AG08396 (cell line): ENCODE measurements around the gene PRRT1.
"Not testable (repeated sequence)": the region's sequence is repeated elsewhere in the genome, so short reads cannot be mapped to it uniquely, and the experiment has no call there.

Source experiments
- DNase-seq: peaks from one replicate; pipeline ENCODE4 v3.0.0; 2012; ENCODE audit warnings: low spot score, mixed read lengths

Gene PRRT1

DNA sequence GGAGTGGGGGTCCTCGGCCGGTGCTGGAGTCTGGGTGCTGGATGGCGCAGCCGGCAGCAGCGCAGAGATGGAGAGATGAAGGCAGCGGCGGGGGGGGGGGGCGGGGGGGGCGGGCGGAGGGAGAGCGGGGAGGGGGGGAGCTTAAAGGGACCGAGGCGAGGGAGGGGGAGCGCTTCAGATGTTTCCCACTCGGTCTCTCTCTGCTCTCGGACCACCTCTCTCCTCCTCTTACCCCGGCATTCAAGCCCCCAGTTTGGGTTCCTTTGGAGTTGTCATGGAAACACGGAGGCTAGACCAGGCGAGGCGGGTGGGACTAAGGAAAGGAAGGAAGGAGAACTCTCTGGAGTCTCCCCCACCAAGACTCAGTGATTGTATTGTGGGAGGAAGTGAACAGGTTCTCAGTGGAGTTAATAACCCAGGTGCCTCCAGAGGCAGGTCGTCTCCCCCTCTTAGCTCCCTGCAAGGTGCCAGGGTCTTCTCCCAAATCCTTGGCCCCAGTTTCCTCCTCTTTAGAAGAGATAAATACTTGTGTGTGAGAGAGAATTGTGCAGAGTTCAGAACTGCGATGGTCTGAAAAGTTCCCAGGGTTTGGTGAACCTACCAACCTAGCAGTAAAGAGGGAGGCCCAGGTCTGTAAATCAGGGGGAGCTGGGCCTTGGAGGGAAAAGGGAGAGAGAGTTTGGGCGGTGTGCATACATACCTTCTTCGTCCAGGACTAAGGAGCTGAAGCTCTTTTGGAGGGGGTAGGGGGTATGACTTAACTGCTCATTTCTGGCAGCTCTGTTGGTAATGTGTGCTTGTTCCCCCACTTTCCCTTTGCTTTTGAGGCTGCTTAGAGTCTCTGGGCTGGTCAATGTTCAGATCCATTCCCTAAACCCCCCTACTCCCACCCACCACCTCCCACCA is at the start of gene PRRT1:
Gene PRRT1, minus strand, starts transcription at position 77 of the 906 bp plus-strand sequence. CDS start 112 bp downstream, outside the sequence.
- peak; percentile 48 for DNase-seq

DNA sequence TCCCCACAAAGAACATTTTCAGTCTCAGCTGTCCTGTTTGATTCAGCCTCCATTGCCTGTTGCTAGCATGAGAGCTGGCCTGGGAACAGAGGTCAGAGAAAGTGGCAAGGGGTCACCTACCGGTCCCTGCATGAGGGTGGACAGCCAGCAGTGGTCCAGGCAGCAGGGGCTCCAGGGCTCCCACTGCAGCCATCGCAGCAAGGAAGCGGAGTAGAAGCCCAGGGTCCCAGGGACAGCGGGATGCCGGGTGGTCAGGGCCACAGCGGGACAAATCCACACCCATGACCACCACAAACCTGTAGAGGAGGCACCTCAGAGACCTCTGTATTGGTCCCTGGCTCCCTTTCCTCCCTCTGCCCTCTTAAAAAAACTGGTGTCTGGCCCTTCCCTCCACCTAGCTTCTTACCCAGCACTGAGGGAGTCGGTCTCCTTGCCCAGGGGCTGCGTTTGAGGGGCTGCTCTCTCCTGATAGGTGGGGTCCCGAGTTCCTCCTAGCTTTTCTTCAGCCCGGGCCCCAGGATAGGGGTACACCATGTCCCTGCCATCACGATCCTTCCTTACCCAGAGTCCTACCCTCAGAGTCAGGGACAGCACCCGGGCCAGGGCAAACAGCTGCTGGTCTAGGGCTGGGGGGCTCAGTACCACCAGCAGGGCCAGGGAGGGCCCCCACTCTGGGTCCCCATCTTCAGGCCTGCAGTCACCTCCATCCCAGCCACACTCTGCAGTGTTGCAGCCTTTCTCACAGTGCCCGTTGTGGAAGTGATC is 49.2 kb upstream of the PRRT1 start:
- DNase-seq: no peak

DNA sequence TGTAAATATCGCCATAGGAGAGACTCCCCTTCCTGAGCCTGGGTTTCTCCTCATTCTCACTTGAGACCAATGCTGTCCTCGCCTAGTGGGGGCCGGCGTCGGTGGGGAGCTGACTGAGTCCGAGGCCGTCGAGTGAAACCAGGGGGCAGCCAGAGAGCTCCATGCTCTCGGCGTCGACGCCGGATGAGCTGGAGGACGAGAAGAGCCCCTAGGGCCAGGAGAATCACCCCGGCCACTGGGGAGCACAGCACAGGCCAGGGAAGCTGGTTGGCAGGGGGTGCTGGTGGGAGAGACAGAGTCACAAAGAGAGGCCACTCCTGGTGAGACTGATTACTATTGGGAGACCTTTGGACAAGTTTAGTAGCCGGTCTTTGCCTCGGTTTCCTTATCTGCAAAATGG is 47.1 kb upstream of the PRRT1 start:
- DNase-seq: no peak

DNA sequence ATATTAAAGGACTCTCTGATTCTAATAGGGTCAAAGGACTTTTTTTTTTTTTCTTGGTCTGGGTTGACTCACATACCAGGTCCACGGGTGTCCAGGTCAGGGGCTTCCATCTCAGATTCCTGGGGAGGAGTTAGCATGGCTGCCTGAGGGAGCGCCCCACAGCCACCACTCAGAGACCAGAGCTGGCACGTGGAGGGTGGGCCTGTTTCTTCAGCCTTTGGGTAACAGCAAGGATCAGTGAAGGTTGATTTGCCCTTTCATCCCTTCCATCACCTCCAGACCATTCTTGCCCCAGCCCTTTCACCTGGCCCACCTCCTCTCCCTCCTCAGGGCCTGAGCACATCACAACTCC is 46.6 kb upstream of the PRRT1 start:
- DNase-seq: no peak

DNA sequence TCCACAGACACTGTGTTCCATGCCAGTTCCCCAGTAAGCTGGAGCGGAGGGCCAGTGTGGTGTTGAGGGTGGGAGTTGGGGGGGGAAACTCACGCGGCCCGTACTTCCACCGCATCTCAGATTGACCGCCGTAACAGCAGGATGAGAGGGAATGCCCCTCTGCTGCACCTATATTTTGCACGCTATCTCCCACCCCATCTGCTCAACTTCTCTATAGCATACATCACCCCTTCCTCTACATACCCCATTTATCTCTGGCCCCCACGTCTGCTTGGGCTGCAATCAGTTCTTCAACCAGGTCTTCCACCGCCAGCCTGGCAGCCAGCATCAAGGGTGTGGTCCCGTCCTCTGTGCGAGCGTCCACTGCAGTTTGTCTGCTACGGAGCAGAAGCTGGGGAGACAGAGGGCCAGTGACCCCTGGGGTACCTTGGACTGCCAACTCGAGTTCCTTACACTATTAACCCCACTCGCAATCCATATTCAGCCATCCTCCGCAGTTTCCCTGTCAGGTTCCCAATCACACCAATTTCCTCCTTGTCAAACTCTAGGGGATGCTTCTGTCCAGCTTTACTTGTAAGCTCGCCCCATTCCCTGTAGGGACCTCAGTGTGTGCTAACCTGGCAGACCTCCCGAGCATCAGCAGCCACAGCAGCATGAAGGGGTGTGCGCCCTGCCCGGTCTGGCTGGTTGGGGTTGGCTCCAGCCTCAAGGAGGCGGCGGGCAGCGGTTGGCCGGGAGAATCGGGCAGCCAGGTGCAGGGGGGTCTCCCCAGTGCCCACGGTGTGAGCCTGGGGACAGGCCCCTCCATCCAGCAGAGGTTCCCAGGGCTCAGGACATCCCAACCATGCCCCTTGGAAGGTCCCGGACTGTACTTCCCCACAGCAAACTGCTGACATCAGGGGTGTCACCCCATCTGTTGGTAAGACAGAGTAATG is 45.2 kb upstream of the PRRT1 start:
- no peak for DNase-seq

DNA sequence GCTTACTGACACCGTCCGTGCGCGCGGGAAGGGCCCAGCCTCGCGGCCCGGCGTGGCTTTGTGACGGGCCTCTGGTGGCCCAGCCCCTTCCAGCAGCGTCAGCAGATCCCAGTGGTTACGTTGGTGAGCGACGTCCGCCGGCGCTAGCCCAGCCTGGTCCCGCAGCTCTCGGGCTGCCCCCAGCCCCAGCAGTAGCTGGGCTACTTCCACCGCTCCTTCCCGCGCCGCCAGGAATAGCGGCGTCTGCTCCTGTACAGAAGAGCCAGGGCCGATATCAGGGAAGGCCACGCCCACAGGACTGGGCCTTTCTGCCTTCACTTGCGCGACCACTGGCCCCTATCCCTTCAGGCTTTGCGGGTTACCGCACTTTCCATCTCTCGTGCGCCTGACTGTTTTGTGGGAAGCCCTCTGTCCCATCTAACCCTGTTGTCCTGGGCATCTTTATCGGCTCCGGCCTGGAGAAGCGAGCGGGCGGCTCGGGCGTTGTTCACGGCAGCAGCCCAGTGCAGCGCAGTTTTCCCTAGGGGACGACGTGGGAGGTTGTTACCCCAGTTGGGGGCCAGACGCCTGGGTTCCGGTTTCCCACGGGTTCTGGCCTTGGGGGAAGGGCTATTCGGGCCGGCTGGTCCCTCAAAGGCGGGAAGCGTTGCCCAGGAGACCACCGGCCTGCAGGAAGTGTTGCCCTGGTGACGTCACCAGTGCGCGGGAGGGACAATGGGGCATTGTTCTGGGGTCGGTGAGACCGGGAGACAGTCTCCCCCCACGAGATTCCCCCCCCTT is 44.4 kb upstream of the PRRT1 start:
- peak; percentile 77 for DNase-seq

DNA sequence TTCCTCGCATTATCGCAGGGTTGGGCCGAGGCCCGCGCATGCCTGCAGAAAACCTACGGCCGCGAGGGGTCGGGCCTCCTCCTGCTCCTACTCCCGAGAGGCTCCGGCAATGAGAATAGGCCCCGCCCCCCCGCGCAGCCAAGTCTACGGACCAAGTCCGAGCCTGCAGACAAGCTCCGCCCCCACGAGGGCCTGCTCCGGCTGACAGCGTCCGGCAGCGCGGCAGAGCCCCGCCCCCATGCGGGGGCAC is 43.8 kb upstream of the PRRT1 start:
- DNase-seq: peak; percentile 98

DNA sequence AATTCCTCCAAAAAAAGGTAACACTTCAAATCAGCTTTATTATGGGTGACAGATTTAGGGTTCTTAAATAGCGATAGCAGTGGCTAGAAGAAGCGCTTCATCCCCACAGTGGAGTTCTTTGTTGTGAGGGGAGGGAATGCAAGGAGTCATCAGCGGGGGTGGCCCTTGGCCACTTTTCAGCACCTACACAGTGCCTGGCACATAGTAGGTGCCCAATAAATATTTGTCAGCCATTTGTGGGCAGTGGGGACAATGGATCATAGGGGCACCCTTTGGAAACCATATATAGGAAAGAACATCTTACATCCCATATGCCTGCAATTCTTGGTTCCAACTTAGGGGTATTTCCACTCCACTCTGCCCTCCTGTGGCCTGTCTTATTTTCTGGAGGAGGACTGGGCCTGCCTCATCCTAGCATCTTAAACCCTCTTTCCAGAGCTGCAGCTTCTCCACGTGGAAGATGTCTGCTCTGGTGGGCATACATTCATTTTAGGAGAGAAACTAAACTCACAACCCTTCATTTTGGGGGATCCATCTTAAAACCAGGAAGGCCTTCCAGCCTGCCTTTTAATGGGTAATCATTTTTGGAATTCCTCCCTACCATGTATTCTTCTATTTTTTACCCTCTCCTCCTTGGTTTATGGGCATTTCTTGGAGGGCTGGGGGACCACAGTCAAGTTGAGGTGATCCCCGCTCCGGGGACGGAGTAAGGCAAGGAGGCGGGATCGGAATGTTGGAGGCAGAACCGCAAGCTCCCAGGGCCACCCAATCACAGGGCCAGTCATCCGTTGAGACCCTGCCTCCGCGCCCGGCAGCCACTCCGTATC is 43.3 kb upstream of the PRRT1 start:
- peak; percentile 47 for DNase-seq

DNA sequence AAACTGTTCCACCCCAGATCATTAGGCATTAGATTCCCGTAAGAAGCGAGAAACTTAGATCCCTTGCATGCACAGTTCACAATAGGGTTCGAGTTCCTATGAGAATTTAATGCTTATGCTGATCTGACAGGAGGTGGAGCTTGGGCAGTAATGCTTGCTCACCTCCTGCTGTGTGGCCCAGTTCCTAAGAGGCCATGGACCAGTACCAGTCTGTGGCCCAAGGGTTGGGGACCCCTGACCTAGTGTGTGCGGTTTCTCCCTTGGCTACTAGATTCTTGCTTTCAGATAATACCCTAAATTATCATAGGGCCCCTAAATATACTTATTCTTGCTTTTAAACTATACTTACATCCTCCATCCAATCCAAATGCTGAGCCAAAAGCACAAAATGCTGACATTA is 42.6 kb upstream of the PRRT1 start:
- DNase-seq: no peak

DNA sequence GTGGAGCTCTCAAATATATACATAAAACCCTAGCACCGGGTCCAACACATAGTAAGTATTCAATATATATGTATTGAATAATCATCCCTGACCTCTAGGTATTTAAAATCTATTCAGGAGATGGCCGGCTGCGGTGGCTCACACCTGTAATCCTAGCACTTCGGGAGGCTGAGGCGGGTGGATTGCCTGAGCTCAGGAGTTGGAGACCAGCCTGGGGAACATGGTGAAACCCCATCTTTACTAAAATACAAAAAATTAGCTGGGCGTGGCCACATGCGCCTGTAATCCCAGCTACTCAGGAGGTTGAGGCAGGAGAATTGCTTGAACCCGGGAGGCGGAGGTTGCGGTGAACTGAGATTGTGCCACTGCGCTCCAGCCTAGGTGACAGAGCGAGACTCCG is 41.4 kb upstream of the PRRT1 start:
- not testable (repeated sequence) for DNase-seq

DNA sequence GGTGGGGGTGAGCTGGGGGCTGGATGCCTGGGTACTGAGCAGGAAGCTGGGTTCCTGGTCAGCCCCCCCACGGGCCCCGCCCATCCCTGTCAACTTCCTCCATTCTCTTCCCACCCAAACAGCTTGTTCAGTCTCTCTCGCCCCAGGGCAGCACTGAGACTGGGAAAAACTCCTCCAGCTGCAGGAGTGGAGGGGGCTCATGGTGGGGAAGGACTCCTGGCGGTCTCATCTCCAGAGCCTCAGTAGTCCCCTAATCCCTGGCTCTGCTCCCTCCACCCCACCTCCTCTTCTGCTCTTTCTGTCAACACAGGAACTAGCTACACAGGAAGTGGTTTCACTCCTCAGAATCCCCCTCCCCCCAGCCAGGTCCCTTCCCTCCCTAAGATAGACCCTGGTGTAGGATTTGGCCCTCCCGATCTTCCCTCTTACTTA is 40.9 kb upstream of the PRRT1 start, which contains the start of gene GPSM3:
Gene GPSM3, minus strand, starts transcription at position 36 of the 432 bp plus-strand sequence. CDS start 130 bp downstream, outside the sequence.
- no peak for DNase-seq

DNA sequence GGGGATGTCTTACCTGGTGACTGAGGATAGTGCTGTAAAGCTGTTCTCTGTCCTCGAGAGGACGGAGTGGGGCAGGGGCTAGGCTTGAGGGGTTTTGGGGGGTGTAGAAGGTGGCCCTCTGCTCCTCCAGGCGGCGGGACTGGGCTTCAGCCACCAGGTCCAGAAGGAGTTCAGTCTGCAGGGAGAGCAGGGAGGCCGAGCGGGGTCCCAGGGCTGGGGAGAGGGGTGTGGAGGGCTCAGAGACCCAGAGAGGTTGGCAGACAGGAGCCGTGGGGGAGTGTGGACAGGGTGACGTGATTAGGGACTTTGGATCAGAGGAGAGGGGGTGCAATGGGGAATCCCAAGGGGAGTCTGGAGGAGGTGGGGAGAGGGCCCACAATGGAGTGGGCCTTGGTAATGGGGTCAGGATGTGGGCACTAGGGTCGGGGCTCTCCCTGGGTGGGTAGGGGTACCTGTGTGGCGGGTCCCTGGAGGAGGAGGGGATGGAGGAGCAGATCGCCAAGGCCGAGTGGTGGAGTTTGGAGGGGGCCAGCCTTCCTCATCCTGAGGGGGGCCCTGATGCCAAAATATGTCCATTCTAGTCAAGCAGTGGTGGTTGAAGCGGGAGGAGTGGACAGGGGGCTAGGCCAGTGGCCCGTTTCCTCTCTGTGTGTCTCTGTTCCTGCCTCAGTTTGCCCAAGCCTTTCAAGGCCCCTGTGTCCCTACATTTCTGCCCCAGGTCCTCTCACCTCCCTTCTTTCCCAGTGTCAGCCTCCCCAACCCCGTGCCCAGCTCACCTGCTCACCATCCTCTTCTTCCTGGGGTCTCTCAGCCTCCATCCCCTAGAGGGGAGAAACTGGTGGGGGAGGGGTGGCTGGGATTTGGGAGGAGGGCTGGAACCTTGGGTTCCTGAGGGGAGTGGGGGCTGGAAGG is 40.2 kb upstream of the PRRT1 start:
- no peak for DNase-seq

DNA sequence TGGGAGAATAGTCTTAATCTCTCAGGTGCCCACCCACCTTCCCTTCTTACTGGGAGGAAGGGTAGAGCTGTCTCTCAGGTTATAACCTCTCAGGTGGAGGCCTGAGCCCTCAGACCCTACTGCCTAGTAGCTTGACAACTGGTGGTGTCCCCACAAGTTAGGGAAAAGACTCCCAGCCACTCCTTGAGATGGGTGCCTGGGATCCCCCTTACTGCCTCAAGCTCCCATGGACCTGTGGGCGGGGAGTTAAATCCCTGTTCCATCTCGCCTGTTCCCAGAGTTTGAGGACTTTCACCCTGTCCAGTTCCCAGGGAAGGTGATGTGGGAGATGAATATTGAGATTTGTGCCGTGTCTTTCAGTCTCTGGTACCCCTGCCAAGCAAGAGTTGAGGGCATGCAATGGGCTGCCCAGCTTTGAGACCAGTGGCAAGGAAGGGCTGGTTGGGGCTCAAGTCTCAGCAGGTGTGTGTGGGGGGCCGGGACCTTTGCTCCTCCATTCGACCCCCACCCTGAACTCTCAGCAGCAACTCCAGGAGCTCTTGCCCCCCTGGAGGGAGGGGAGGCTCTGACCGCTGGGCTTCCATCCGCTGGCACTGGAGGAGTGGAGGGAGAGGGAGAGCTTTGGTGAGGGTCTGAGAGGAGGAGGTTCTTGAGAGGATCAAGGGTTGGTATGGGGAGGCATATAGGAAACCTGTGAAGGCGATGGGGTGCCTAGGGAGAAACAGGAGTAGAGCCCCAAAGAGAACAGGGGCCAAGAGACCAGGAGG is 39.4 kb upstream of the PRRT1 start:
- DNase-seq: no peak

DNA sequence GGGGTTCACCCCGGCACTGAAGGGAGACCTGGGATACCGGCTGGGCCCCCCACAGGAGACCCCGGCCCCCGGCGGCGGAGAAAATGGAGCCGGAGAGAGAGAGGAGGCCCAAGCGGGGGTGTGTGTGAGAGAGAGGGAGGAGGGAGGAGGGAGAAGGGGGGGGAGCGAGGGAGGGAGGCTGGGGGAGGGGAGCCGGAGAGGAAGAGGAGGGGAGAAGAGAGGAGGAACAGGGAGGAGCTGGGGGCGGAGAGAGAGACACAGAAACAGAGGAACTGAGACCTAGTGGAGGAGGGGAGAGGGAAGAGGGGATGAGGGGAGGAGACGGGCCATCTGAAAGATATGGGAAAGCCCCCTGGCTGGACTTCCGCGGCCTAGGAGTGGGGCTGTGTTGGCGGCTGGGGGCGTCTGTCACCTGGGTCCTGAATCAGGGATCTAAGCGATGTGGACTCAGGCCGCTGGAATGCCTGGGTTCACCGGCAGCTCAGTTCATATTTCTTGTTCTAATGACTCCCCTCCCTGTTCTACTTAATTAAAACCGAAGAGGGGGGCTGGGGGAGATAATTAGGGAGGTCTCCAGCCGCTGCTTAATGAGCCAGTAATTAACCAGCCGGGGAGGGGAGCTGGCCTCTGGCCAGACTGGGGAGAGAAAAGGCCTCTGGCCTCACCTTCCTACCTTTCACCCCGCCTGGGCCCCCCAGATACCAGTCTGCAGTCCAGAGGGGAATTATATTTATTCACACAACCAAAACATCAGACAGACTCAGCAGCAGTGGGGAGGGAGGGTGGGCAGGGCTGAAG is 38.5 kb upstream of the PRRT1 start, which contains the start of gene PBX2:
Gene PBX2, minus strand, starts transcription at position 149 of the 798 bp plus-strand sequence. CDS start 287 bp downstream, outside the sequence.
- peak; percentile 74 for DNase-seq

DNA sequence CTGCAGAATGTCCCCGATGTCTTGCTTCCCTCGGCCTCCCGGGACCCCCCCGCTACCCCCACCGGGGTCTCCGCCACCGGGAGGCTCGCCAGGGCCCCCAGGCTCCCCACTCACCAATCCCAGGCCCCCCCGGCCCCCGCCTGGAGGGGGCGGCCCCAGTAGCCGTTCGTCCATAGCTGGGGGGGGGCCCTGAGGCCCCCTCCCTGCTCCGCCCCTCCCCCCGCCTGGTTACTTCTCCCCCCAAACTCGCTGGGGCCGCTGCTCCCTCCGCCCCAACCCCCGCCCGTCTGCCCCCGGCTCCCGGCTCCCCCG is 38.0 kb upstream of the PRRT1 start:
- DNase-seq: no peak

DNA sequence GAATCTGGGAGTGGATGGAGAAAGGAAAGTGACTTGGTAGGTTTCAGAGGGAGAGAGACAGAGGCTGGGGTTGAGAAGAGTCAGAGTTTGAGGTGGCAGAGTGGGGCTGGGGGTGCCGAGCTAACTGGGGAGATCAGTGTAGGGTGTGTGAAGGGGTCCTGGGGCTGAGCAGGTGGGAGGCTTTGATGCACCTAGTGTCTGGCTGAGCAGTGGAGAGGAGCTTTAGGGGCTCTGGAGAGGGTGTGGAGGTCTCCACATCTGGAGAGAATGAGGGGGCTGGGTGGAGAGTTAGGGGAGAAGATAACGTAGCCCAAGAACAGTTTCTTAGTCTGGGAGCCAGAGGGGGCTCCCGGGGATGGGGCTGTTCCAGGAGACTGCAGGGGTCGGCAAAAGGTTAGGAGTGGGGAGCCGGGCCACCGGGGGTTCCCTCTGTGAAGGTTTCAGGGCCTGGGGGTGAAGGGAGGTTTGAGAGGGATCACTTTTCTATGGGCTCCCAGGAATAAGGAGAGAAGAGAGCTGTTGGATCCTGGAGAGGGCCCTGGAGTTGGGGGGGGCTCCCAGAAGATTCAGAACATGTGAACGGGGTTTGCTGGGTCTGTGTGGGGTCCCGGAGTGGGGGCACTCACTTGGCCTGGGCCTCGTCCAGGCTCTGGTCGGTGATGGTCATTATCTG is 37.5 kb upstream of the PRRT1 start:
- no peak for DNase-seq

DNA sequence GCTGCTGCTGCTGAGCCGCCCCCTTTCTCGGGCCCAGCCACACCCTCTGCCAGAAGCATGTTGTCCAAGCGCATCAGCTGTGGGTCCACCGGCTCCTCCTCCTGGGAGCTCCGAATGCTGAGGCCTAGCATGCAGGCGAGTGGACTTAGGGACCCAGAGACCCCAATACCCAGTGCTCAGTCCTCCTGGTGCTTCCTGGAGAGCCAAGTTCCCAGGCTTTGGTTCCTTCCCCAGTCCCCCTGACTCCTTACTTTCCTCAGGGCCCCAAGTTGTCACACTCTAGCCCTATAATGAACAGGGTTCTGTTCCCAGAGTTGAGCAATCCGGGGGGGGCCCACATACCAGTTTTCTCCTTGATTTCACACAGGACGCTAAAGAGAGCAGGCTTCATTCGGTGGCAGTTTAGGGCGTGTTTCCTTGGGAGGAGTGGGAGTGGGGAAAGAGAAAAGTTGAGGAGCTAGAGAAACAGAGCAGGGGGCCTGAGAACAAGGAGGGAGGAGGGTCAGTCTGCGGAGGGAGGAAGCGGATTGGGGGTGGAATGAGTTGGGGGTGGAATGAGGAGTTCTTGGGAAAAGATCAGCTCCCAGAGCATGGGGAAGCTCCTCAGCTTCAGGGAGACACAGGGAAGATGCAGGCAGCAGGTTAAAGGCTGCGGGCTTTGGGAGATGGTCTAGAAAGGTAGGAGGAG is 36.8 kb upstream of the PRRT1 start:
- no peak for DNase-seq
